NCI-H748 (cell line): Measurements from ENCODE around the gene NAA25.
A peak's percentile ranks its signal among the peaks of the same experiment; 100 is the strongest.

ENCODE experiments used
- DNase-seq: peaks from one replicate; lab custom pipeline; 2025; ENCODE audit not compliant: unreplicated experiment; lab: John Stamatoyannopoulos, UW

The NAA25 gene

GRCh38 chr12:112108202-112109079 lies at the start of gene NAA25:
Gene NAA25, minus strand, starts transcription at chr12:112108783. Its CDS starts 10 bp downstream, at chr12:112108773.
- DNase-seq = peak; percentile 85

GRCh38 chr12:112153893-112154219 lies 45.3 kb upstream of the NAA25 start:
- DNase-seq = no peak

DNA sequence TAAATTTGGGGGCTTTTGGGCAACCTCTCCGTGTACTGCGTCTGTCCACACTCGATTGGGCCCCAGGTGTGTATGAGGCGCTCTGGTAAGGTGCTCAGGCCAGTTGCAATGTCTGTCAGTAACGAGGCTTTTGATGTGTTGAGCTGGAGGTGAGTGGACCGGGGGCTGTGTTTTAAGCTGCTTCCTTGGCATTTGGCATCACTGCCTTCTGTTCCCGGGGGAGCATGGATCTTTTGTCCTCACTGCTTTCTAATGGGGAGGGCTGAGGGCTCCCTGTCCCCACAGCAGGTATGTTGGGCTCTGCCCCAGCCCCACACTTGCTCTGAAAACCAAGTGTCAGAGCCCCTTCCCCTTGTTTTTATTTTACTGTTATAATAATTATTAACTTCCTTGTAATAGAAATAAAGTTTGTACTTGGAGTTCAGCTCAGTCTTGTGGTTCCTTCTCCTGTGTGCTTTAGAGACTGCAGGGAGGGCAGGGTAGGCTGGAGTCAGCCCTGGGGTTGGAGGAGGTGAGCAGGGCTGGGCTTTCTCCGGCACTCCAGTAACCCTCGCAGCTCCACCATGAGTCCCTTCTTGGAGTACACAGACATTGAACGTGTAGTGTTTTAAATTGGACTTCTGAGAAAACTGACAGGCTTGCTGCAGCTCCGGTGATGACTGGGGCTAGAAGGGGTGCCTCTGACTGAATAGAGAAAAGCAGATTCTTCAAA lies 44.8 kb upstream of the NAA25 start:
- DNase-seq = no peak

GRCh38 chr12:112151766-112152541 lies 43.4 kb upstream of the NAA25 start:
- no peak for DNase-seq

GRCh38 chr12:112149596-112149995 lies 41.0 kb upstream of the NAA25 start:
- no peak for DNase-seq

GRCh38 chr12:112148031-112148513 lies 39.5 kb upstream of the NAA25 start:
- no peak for DNase-seq

DNA sequence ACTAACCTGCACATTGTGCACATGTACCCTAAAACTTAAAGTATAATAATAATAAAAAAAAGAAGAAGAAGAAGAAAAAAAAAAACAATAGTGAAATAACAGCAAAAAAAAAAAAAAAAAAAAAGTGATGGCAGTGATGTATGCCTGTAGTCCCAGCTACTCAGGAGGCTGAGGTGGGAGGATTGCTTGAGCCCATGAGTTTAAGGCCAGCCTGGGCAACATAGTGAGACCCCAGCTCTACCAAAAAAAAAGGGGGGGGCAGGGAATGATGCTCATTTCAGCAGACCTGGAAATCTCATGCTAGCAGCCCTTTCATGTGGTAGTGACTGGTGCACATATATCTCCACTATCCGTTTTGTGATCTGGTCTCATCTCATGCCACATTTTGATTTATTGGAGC lies 37.5 kb upstream of the NAA25 start:
- DNase-seq = no peak

GRCh38 chr12:112140728-112141127 lies 32.1 kb upstream of the NAA25 start:
- no peak for DNase-seq

GRCh38 chr12:112134731-112135130 lies 26.1 kb upstream of the NAA25 start:
- no peak for DNase-seq

GRCh38 chr12:112133418-112133817 lies 24.8 kb upstream of the NAA25 start:
- DNase-seq = no peak

DNA sequence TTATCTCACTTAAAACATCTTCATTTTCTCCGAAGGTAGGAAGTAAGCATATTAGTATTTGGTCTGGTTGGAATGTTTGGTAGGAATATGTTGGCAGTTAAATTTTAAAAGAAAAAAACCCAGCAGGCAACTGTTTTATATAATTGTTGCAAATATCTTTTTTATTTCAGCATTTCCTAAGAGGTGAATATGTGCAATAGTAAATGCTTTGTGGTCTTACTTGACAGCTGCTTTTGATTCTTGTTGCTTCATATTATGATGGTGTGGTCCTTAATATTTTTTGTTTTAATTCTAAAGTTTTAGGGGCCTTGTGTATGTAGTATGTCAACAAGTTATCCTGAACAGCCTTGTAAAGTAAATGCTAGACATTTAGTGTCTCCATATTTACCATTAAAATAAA lies 23.1 kb upstream of the NAA25 start:
- DNase-seq = no peak

GRCh38 chr12:112130441-112130998 lies 21.9 kb upstream of the NAA25 start:
- DNase-seq = no peak

- DNase-seq = no peak
Measured at GRCh38 chr12:112126911-112127310, 18.3 kb upstream of the NAA25 start.

- DNase-seq = peak; percentile 34
Measured at GRCh38 chr12:112126000-112126438, 17.4 kb upstream of the NAA25 start.

GRCh38 chr12:112125250-112125999 lies 16.8 kb upstream of the NAA25 start, which contains the start of gene TRAFD1:
Gene TRAFD1, plus strand, starts transcription at chr12:112125560. Its CDS starts 4,963 bp downstream, at chr12:112130523.
- DNase-seq = peak; percentile 98

DNA sequence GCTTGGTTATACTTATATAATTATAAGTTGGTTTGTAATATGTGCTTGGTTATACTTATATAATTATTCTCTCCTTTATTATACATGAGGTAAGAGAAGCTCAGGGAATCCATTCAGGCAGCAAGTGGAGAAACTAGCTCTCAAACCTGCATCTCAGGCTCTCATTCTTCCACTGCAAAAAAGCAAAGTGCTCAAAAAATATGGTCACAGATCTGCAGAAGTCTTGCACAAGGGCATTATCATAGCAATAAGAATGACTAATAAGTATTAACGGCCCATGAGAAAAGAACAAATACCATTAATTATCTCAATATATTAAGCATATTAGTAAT lies 16.3 kb upstream of the NAA25 start:
- no peak for DNase-seq

DNA sequence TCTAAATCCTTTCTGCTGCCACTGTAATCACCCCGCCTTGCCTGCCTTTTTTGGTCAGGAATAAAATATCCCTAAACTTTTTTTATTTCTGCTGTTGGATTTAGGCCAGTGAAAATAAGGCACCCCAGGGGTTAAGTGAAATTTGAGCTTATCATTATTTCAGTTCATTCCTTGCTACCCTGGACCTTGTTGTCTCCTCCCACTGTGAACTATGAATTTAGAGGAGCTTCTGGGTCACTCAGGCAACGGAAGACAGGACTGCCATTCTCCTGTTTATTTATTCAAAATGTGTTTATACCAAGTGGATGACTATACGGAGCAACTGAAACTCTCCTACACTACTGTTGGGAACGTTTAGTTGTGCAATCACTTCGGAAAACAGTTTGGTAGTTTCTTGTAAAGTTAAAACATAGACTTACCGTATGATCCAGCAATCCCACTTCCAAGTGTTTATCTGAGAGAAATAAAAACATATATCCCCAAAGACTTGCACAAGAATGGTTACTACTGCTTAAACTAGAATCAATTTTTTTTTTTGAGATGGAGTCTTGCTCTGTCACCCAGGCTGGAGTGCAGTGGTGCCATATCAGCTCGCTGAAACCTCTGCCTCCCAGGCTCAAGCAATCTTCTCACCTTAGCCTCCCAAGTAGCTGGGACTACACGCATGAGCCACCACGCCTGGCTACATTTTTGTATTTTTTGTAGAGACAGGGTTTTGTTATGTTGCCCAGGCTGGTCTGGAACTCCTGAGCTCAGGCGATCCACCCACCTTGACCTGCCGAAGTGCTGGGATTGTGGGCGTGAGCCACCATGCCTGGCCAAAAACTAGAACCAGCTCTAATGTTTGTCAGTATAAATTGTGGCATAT lies 14.5 kb upstream of the NAA25 start:
- DNase-seq = peak; percentile 34

DNA sequence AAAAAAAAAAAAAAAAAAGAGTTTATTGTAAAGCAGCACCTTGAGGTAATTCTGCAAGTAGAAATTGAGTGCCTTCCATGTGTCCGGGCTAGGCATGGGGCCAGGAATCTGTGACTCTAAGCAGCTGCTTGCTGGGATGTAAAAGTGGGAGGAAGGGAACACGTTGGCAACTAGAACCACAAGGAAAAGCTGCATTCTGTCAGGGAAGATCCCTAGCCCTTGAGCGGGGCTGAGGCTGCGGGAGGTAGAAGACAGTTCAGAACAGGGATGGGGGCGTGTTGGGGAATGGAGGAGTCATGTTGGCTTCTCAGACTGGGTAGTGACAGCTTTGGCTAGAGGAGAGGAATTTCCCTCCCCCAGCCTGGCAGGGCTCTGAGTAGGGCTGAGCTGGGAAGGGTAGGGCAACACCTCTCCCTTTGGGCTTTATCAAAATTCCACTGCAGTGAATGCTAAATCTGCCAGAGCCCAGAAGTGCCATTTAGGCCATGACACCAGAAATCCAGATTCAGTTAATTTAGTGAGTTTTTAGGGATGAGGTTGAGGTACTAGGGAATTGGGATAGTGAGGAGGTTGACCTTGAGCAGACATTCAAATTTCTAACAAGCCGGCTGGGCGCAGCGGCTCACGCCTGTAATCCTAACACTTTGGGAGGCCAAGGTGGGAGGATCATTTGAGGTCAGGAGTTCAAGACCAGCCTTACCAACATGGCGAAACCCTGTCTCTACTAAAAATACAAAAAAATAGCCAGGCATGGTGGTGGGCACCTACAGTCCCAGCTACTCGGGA lies 13.4 kb upstream of the NAA25 start:
- no peak for DNase-seq

GRCh38 chr12:112117685-112118084 lies 9.1 kb upstream of the NAA25 start:
- DNase-seq = no peak
